HL-60/S4 treated with retinoic acid at 250 ng/mL for 4 days and 3 days (cell line): Measurements from ENCODE around the gene PRKCE.

Source experiments
- in situ Hi-C: fragments of 300-500 bp; cut with MboI; formaldehyde crosslinking; loops from 2 replicates; pipeline ENCODE4 v1.7.0; 2022; ENCODE audit warnings: low sequenced_read_pairs

The PRKCE gene

GRCh38 chr2:45631319-45631718 lies 20.2 kb upstream of the PRKCE start:
- in situ Hi-C loops = no loop called here

- in situ Hi-C loops = no loop called here
These were observed 19.5 kb upstream of the PRKCE start for GRCh38 chr2:45631955-45632354.

GRCh38 chr2:45634223-45634622 lies 17.3 kb upstream of the PRKCE start:
- in situ Hi-C loops = no loop called here

- in situ Hi-C loops = no loop called here
These were observed 15.5 kb upstream of the PRKCE start for GRCh38 chr2:45636008-45636407.

GRCh38 chr2:45637440-45637839 lies 14.0 kb upstream of the PRKCE start:
- in situ Hi-C loops = no loop called here

GRCh38 chr2:45640576-45640975 lies 10.9 kb upstream of the PRKCE start:
- in situ Hi-C loops = loop anchor here (10.0 kb wide), 1 partner anchor 294 kb away; no protein-coding TSS in a partner anchor

- in situ Hi-C loops = loop anchor here (10.0 kb wide), 1 partner anchor 292 kb away; no protein-coding TSS in a partner anchor
These were observed 8.4 kb upstream of the PRKCE start for GRCh38 chr2:45643095-45643494.

- in situ Hi-C loops = loop anchor here (10.0 kb wide), 1 partner anchor 291 kb away; no protein-coding TSS in a partner anchor
These were observed 7.6 kb upstream of the PRKCE start for GRCh38 chr2:45643543-45644542.

GRCh38 chr2:45646289-45646688 lies 5.2 kb upstream of the PRKCE start:
- in situ Hi-C loops = loop anchor here (5.0 to 10.0 kb wide), 2 partner anchors 131 to 289 kb away; no protein-coding TSS in a partner anchor

GRCh38 chr2:45647356-45647755 lies 4.1 kb upstream of the PRKCE start:
- in situ Hi-C loops = loop anchor here (5.0 to 10.0 kb wide), 2 partner anchors 130 to 287 kb away; no protein-coding TSS in a partner anchor

- in situ Hi-C loops = loop anchor here (5.0 to 10.0 kb wide), 2 partner anchors 129 to 287 kb away; no protein-coding TSS in a partner anchor
These were observed 3.4 kb upstream of the PRKCE start for GRCh38 chr2:45647986-45648520.

GRCh38 chr2:45648636-45649035 lies 2.8 kb upstream of the PRKCE start:
- in situ Hi-C loops = loop anchor here (5.0 to 10.0 kb wide), 2 partner anchors 129 to 286 kb away; no protein-coding TSS in a partner anchor

GRCh38 chr2:45649462-45649857 lies 2.0 kb upstream of the PRKCE start:
- in situ Hi-C loops = loop anchor here (5.0 to 10.0 kb wide), 2 partner anchors 128 to 285 kb away; no protein-coding TSS in a partner anchor

GRCh38 chr2:45649858-45650811 lies 1.3 kb upstream of the PRKCE start:
- in situ Hi-C loops = loop anchor here (5.0 to 10.0 kb wide), 2 partner anchors 127 to 285 kb away; no protein-coding TSS in a partner anchor

- in situ Hi-C loops = no loop called here
These were observed 542 bp upstream of the PRKCE start for GRCh38 chr2:45650851-45651414.

GRCh38 chr2:45652090-45653031 lies 886 bp downstream of the PRKCE start:
- in situ Hi-C loops = no loop called here

GRCh38 chr2:45653122-45653913 lies 1.8 kb downstream of the PRKCE start:
- in situ Hi-C loops = no loop called here

GRCh38 chr2:45654250-45654649 lies 2.8 kb downstream of the PRKCE start:
- in situ Hi-C loops = no loop called here
